ENCODE results near the gene NUDT16L1. TPM values are rescaled to one million over a fixed set of nuclear protein-coding genes. Genes with fewer than 3 reads are reported as not detected.
A peak's percentile ranks its signal among the peaks of the same experiment; 100 is the strongest.

Gene NUDT16L1
- total RNA-seq, 3 donors from 2014 or later, result 22.4 to 38.0 (median 32.3) TPM

DNA sequence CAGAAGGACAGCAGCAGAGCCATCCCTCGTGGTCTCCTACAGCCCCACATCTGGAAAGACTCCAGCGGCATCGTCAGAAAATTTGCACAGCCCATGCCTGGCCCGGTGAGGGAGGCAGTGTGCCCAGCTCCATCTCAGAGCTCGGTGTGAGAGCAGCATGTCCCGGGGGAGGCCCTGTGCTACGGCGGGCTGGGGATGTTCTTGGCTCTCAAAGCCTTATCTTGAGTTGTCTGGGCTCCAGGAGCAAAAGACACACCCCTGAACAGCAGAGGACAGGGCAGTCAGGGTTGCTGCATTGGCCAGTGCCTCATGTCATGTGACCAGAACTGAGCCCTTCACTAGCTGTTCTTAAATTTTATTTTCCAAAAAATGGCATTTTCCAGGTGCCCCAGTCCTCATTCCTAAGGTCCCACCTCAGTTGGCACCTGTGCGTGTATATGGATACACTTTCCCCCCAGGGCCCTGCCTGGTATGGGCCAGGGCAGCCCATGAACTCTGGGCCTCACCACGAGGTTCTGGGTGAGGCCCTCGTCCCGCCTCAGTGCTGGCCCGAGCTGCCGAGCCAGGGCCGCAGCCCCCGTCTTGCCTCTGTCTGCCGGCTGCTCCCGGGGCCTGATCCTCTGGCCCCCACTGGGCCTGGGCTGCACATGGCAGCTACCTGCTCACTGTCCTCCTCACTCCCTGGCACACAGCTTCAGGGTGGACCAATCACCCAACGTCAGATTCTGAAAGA lies 3.0 kb downstream of the NUDT16L1 start:
- intact Hi-C loops (cut with DNase I; ENCODE audit: low total_unique reads), result no loop called here

GRCh38 chr16:4696905-4697847 lies 3.8 kb downstream of the NUDT16L1 start:
- peaks cover 13 to 20% of the 10 kb centered on the region in 2 donors for H3K4me1 ChIP-seq
- no peak overlapping the region for H3K4me3 ChIP-seq
- no peaks in the 10 kb centered on the region for H3K27me3 ChIP-seq
- no peaks in the 10 kb centered on the region for H3K9me3 ChIP-seq
- intact Hi-C loops (cut with DNase I; ENCODE audit: low total_unique reads), result no loop called here
- no peak for TF ChIP-seq POLR2A (IDR thresholded peaks at IDR 0.05)
- TF ChIP-seq, protein P1, sequence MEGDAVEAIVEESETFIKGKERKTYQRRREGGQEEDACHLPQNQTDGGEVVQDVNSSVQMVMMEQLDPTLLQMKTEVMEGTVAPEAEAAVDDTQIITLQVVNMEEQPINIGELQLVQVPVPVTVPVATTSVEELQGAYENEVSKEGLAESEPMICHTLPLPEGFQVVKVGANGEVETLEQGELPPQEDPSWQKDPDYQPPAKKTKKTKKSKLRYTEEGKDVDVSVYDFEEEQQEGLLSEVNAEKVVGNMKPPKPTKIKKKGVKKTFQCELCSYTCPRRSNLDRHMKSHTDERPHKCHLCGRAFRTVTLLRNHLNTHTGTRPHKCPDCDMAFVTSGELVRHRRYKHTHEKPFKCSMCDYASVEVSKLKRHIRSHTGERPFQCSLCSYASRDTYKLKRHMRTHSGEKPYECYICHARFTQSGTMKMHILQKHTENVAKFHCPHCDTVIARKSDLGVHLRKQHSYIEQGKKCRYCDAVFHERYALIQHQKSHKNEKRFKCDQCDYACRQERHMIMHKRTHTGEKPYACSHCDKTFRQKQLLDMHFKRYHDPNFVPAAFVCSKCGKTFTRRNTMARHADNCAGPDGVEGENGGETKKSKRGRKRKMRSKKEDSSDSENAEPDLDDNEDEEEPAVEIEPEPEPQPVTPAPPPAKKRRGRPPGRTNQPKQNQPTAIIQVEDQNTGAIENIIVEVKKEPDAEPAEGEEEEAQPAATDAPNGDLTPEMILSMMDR (IDR thresholded peaks at IDR 0.05), result no peak
- no peak for TF ChIP-seq POLR2AphosphoS5 (IDR thresholded peaks at IDR 0.05)
- DNase-seq (ENCODE audit: low spot score in 2 of 2), result no peak
- H3K27ac ChIP-seq, result peak overlapping the region; percentile 13 to 96
- no peaks in the 10 kb centered on the region for H3K36me3 ChIP-seq

More for the DNA sequence above, 3.0 kb downstream of the NUDT16L1 start:
- TF ChIP-seq POLR2A (IDR thresholded peaks at IDR 0.05) (no peak), POLR2AphosphoS5 (IDR thresholded peaks at IDR 0.05) (no peak)
- TF ChIP-seq, protein P1 (IDR thresholded peaks at IDR 0.05), result no peak
- Histone ChIP-seq H3K27me3 (no peaks in the 10 kb centered on the region), H3K4me1 (peaks cover 13 to 20% of the 10 kb centered on the region in 2 donors), H3K36me3 (no peaks in the 10 kb centered on the region), H3K27ac (peak overlapping the region; percentile 82 to 96), H3K4me3 (no peak overlapping the region), H3K9me3 (no peaks in the 10 kb centered on the region)
- no peak for DNase-seq (ENCODE audit: low spot score in 2 of 2)

DNA sequence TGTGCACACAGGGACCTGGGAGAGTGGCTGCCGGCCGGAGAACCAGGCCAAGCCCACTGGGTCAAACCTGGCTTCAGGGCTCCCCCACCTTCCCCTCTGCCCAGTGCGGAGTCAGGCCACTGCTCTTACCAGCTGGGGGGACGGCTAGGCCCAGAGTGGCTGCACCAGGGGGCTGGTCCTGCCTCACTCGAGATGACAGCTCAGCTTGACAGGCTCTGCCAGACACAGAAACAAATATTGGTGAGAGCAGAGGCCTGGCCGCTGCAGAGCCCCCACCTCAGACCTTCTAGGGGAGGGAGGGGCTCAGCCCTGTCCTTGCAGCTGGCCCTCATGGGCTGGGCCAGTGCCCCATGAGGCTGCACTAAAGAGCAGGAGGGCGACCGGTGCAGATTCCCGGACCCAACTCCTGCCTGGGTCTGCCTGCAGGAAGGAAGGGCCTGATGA lies 4.5 kb downstream of the NUDT16L1 start:
- Histone ChIP-seq H3K27ac (no peak overlapping the region), H3K4me1 (peaks cover 13 to 20% of the 10 kb centered on the region in 2 donors), H3K4me3 (no peak overlapping the region), H3K36me3 (no peaks in the 10 kb centered on the region), H3K27me3 (no peaks in the 10 kb centered on the region), H3K9me3 (no peaks in the 10 kb centered on the region)
- intact Hi-C loops (cut with DNase I; ENCODE audit: low total_unique reads), result no loop called here
- no peak for TF ChIP-seq POLR2AphosphoS5 (IDR thresholded peaks at IDR 0.05)
- TF ChIP-seq, protein P1 (IDR thresholded peaks at IDR 0.05), result no peak
- TF ChIP-seq POLR2A (IDR thresholded peaks at IDR 0.05), result no peak
- DNase-seq (ENCODE audit: low spot score in 2 of 2), result no peak

DNA sequence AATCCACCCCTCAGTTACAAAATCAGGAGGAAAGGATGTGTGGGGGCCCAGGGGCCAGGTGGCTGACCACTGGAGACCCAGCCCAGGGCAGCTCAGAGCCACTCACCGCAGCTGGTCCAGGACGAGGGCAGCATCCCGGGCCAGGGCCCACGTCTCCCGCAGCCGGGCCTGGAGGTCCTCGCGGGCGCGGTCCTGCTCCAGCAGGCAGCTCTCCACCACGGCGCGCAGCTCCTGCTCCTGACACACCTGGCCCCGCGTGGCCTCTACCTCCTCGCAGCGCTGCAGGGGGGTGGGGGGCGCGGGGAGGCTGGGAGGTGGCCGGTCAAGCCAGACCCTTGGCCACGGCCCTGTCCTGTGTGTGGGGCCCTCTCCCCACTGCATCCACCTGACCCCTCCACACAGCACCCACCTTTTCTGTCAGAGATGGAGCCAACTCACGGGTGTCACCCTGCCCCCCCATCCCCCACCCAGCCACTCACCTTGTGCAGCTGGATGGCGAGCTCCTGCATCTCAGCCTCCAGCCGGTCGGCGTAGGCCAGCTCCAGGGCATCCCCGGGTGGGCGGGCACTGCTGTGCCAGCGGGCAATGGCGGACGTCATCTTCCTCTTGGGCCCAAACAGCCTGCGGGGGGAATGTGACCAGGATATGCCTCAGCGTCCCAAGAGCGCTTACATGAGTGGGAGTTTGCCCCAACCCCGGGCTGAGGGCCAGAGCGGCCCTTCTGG lies 5.1 kb downstream of the NUDT16L1 start:
- Histone ChIP-seq H3K27ac (no peak overlapping the region), H3K27me3 (no peaks in the 10 kb centered on the region), H3K4me3 (no peak overlapping the region), H3K9me3 (no peaks in the 10 kb centered on the region), H3K36me3 (no peaks in the 10 kb centered on the region), H3K4me1 (peaks cover 13 to 20% of the 10 kb centered on the region in 2 donors)
- no peak for DNase-seq (ENCODE audit: low spot score in 2 of 2)
- intact Hi-C loops (cut with DNase I; ENCODE audit: low total_unique reads), result no loop called here
- TF ChIP-seq, protein P1 (IDR thresholded peaks at IDR 0.05), result no peak
- TF ChIP-seq POLR2A (IDR thresholded peaks at IDR 0.05) (no peak), POLR2AphosphoS5 (IDR thresholded peaks at IDR 0.05) (no peak)

All from breast epithelium (tissue), 4 donors.